HG03432 (cell line): ENCODE measurements around the gene TBC1D22B.
A peak's percentile ranks its signal among the peaks of the same experiment; 100 is the strongest.

Experiments
- ATAC-seq: cut with Tn5 transposase; IDR thresholded peaks from one replicate; pipeline ENCODE4 v1.9.1; 2021; ENCODE audit warnings: mild to moderate bottlenecking, moderate library complexity; ENCODE audit not compliant: unreplicated experiment

TBC1D22B gene

GRCh38 chr6:37352384-37352783 lies 94.8 kb downstream of the TBC1D22B start:
- ATAC-seq: no peak

DNA sequence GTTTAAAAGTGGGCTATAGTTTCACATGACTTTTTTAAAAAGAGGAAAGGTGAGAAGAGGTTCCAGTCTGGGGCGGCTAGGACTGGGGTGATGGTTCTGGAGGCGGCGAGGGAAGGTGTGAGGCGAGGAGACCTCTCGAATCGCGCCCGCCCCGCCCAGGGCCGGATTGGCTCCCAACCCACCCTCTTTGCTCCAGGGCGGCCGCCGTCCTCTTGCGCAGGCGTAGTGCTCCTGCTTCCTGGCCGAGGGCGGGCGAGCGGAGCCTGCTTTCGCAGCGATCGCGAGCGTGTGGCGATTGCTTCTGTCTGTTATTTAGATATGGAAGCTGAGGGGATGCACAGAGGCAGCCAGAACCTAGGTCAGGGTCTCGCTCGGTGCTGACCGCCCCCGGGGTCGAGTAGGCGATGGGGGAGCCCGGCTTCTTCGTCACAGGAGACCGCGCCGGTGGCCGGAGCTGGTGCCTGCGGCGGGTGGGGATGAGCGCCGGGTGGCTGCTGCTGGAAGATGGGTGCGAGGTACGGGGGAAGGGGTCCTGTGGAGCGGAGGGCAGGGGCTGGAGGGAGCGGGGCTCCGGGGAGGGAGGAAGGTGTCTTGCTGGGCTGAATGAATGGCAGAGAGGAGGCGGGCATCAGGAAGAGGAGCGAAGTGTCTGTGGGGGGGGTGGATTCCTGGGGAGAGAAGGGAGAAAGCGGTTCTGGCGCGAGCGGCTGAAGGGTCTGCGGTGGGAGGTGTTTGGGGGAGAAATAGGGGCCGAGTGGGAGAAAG lies 96.4 kb downstream of the TBC1D22B start, which contains the start of gene RNF8:
RNF8 (plus strand) TSS at position 223 of the 765 bp plus-strand sequence; CDS start at position 405, 182 bp downstream.
- peak; percentile 91 for ATAC-seq

DNA sequence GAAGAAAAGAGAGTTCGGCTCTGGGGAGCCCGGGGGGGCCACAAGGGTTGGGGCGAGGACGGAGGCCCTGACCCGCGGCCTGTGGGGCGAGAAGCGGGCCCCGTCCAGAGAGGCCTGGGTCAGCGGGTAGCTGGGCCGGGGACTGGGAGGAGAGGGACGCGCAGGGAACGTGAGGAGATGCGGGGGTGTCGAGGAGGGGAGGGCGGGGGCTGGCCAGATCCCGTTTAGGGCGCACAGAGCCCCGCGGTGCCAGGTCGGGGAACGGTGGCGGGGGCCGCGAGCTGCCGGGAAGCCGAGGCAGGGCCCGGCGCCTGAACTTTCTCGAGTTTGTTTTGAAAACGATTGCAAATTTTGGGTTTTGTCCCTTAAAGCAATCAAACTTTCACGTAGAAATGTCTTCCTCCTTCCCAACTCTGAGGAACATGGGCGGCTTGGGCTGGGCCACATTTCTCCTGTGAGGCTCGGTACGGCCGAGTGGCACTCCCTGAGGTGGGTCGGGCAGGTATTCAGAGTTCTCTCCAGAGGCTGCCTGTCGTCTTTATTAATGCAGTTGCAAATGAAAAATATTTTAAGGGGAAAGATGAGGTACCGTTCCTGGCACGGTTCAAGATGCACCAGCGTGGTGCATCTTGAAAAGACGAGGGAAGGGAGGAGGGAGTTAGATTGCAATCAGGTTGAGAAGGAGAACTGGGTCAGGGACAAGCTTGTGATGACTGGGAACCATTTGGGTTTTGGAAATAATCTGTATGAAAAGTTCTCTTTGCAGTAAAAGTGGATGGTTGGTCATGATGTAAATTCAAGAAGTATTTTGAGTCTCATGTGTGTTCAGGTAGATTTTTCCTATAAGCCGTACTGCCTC lies 97.2 kb downstream of the TBC1D22B start:
- no peak for ATAC-seq

GRCh38 chr6:37357288-37357687 lies 99.7 kb downstream of the TBC1D22B start:
- ATAC-seq: no peak

DNA sequence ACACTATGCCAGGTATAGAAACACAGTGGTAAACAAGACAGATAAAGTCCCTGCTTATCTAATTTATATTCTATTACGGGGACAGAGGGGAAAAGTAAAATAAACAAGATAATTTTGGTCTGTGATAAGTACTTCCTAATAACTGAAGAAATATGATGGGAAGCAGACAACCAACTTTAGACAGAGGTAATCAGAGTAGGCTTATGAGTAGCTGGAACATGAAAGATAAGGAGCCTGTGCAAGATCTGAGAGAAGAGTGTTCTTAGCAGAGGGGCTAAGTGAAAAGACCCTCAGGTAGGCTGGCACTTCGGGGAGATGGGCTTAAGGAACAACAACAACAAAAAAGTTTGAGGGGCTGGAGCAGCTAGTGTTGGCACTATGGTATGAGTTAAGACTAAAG lies 100.3 kb downstream of the TBC1D22B start:
- no peak for ATAC-seq

DNA sequence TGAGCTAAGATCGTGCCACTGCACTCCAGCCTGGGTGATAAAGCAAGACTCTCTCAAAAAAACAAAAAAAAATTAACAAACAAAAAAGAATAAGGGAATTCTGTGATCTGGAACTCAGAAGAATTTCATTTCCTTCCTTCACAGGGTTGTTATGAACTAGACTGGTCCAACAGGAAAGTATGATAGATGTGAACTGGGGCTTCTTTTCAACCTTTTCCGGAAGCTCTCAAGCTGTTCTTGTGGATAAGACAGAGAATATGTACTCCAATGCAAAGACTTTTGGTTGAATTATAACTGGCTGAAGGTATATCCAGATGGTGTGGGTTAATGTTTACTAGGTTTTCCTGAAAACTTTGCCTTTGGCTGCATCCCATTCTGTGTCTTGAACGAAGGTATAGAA lies 101.5 kb downstream of the TBC1D22B start:
- ATAC-seq: no peak

DNA sequence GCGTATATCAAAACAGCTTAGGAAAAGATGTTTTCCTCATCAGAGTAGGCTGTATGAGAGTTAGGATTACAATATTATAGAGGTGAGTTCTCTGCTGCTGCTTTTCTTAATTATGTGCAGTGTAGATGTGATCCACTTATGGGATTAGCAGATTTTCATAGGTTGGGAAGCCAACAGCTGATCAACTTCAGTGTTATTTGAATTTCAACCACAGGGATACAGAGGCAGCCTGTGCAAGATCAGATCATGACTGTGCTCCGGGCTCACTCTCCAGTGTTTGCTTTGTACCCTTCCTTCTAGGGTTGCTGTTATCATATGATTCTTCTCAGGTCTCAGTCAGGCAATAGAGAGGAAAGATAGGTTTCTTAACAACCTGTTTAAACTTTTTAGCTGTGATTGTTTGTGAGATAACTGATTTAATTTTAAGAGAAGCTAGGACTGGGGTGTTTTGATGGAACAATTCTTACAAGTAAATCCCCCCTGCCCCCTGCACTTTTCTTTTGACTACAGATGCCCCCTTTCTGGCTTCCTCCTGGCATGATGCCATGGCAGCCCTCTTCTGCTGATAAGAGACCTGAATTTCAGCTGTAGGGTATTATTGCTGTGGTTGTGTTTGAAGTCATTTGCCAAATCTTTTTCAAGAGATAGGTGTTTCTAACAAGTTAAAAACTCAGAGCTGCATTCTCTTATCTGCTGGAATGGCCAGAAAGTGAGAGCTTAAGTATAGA lies 104.7 kb downstream of the TBC1D22B start:
- ATAC-seq: no peak

DNA sequence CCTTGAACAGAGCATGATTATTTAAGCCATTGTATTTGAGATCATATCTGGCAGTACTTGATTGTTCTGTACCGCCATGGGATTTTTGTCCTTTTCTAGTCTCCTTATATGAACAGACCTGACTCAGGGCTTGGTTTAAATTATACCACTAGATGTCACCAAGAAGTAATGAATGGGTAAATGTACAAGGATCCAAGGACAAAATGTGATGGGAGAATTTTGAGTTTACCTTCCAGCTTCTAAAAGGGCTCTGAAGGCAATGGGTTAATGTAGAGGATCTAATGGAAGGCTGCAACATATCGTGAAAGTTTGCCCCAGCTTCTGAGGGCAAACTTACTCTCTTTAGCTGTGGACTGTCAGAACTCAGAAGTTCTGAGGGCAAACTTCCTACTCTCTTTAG lies 108.2 kb downstream of the TBC1D22B start:
- ATAC-seq: no peak

DNA sequence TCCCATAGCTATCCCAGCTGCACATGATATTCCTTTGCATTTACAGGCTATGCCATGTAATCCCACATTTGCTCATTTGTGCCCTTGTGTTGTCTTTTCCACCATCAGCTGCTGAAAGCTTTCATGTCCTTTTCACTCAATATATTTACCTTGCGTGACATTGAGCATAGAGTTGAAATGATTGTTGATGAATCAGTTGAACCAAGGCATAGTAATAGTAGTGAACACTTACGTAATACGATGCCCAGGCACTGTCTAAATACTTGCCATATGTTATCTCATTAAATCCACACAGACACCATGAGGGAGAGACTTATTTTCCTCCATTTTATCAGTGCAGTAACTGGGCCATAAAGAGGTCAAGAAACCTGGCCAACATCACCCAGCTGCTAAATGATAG lies 109.3 kb downstream of the TBC1D22B start:
- no peak for ATAC-seq

DNA sequence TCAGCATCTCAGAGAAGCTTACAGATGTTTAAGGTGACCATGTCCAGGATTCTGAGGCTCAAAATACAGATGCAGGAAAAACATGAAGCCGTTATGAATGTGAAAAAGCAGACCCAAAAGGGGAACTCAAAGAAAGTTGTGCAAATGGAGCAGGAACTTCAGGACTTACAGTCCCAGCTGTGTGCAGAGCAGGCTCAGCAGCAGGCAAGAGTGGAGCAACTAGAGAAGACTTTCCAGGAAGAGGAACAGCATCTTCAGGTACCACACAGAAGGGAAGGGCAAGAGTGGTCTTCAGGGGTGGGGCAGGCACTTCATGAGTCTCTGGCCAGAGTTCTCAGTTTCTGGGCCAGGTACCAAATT lies 111.4 kb downstream of the TBC1D22B start:
- no peak for ATAC-seq

DNA sequence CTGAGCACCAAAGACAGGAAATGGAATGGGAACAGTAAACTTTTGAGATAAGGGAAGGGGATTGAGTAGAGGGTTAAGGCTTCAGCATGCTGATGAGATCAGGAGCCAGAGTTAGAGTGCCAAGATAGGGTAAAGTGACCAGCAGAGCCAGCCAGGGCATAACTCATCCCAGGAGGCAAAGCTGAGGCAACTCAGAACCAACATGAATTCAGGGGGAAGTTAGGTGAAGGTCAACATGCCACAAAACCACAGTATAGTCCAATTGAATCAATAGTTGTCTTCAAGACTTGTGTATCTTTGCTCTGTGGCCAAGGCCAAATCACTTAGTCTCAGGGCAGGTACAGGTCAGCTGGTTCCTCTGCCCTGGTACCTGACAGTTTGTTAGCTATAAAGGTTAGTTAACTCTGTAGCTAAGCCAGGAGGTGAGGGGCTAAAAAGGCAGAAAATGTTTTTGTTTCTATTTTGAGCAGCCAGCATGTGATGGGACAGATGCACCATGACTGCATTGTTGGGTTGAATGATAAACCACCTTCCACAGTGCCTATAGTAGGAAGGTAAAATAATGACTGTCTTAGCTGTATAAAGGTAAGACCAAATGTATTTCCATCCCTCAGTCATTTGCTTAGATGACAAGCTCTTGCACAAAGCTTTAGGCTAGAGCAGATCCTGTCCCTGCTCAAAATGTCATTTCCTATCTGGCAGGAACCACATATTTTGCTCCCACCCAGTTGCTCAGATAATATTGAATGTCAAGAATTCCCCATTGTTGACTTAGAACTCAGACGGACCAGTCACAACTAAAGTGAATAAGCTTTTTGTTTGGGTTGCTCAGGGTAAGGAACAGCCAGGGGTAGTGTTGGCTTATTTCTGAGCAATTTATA lies 112.0 kb downstream of the TBC1D22B start:
- no peak for ATAC-seq

GRCh38 chr6:37371154-37372083 lies 113.8 kb downstream of the TBC1D22B start:
- ATAC-seq: no peak

DNA sequence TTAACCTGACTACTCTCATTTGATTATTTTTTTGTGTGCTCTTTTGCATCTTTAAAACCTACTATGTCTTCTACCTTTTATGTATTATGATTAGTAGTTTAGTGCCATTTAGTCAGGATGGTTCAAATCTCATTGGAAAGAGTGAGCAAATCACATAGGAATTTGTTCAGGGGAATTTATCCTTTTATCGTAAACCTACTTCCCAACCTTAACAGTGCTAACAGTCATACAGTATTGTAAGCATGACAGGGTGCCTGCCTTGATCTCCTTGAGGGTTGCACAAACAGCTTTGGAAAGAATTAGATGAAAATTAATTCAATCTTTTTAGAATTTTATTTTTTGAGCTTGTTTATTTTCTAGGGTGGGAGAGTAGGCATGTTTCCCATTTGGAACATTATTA lies 114.5 kb downstream of the TBC1D22B start:
- ATAC-seq: no peak

DNA sequence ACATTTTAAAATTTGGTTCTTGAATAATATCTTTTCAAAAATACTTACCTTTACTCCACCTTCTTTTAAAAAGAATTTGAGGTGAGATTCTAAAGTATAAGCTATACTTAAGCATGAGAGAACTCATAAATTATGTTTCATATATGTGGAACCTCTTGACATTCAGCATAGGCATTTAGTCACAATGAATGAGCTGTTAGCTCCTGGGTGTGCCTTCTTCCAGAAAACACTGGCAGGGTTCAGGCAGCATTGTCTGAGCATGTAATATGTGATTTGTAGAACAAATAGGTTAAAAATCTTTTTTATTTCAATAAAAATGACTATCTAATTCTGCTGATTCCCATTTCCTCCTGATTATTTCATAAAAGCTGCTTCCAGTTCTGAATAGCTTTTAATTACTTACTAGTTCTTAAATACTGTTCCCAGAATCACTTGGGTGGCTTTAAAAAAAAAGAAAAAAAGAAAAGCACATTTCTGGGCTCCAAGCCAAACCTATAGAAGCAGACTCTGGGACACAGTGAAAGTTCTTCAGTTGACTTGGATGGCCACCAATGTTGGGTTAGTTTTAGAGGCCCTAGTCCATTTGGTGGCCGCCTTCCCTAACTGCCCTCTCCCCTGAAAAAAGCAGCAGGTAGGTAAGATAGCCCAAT lies 116.4 kb downstream of the TBC1D22B start:
- no peak for ATAC-seq

DNA sequence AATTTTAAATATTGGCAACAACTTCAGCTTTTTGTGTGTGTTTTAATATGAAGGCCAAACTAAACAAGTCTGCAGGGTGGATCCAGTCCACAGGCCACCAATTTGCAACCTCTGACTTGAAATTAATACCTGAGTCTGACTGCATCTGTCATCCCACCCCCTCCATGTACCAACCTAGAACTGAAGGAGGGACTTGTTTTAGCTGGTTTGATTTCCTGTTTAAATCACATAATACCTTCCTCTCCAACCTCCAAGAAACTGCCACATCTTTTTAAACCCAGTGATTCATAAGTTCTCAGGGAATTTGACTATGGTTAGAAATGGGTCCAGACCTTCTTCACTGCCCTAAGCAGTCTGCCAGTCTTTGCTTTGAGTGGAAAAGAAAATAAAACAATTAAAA lies 117.8 kb downstream of the TBC1D22B start:
- ATAC-seq: no peak

GRCh38 chr6:37376078-37376743 lies 118.6 kb downstream of the TBC1D22B start:
- ATAC-seq: no peak

- no peak for ATAC-seq
Measured at GRCh38 chr6:37381579-37381978, 124.0 kb downstream of the TBC1D22B start.
